Measurements from ENCODE around the gene TTPAL.

The TTPAL gene

GRCh38 chr20:44494681-44495080 lies 19.0 kb downstream of the TTPAL start:
- no peaks in the 10 kb centered on the region for H3K27me3 Mint-ChIP-seq
- peak overlapping the region; percentile 81 for H3K27ac Mint-ChIP-seq
- peaks cover 15% of the 10 kb centered on the region for H3K36me3 Mint-ChIP-seq
- no peak overlapping the region for H3K4me3 Mint-ChIP-seq
- H3K9me3 Mint-ChIP-seq (ENCODE audit: low read depth), result no peaks in the 10 kb centered on the region
- H3K4me1 Mint-ChIP-seq (ENCODE audit: low read depth), result peaks cover 46% of the 10 kb centered on the region

- no peak overlapping the region for H3K4me3 Mint-ChIP-seq
- H3K4me1 Mint-ChIP-seq (ENCODE audit: low read depth), result peaks cover 42% of the 10 kb centered on the region
- no peaks in the 10 kb centered on the region for H3K27me3 Mint-ChIP-seq
- H3K9me3 Mint-ChIP-seq (ENCODE audit: low read depth), result no peaks in the 10 kb centered on the region
- peaks cover 14% of the 10 kb centered on the region for H3K36me3 Mint-ChIP-seq
- H3K27ac Mint-ChIP-seq, result peak overlapping the region; percentile 81
Measured at GRCh38 chr20:44495257-44495656, 19.6 kb downstream of the TTPAL start.

- Mint-ChIP-seq H3K4me1 (ENCODE audit: low read depth) (peaks cover 40% of the 10 kb centered on the region), H3K36me3 (peaks cover 12% of the 10 kb centered on the region), H3K27ac (peak overlapping the region; percentile 81), H3K9me3 (ENCODE audit: low read depth) (no peaks in the 10 kb centered on the region), H3K27me3 (no peaks in the 10 kb centered on the region), H3K4me3 (peak overlapping the region; percentile 8)
Measured at GRCh38 chr20:44495802-44496481, 20.3 kb downstream of the TTPAL start.

GRCh38 chr20:44496976-44497375 lies 21.3 kb downstream of the TTPAL start:
- Mint-ChIP-seq H3K36me3 (peaks cover 13% of the 10 kb centered on the region), H3K9me3 (ENCODE audit: low read depth) (no peaks in the 10 kb centered on the region), H3K4me1 (ENCODE audit: low read depth) (peaks cover 36% of the 10 kb centered on the region), H3K27me3 (no peaks in the 10 kb centered on the region), H3K4me3 (peak overlapping the region; percentile 19), H3K27ac (peak overlapping the region; percentile 83)

DNA sequence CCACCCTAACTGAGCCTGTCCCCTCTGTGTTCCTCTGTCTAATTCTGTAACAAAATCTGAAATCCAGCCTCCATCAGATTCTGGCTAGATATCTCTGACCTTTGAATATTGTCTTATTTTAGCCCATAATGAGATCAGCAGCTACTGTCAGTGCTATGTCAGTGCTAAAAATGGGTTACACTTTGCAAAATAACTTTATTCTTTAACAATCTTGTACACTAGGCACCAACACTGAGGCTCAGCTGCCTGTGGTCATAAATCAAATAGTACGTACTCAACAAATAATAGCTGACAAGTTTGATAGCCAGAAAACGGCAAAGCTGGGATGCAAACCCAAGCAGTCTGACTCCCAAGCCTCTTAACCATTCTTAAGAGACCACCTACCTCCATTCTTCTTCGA lies 22.1 kb downstream of the TTPAL start:
- Mint-ChIP-seq H3K36me3 (peaks cover 13% of the 10 kb centered on the region), H3K27me3 (no peaks in the 10 kb centered on the region), H3K4me1 (ENCODE audit: low read depth) (peaks cover 36% of the 10 kb centered on the region), H3K27ac (peak overlapping the region; percentile 30), H3K9me3 (ENCODE audit: low read depth) (no peaks in the 10 kb centered on the region), H3K4me3 (no peak overlapping the region)

DNA sequence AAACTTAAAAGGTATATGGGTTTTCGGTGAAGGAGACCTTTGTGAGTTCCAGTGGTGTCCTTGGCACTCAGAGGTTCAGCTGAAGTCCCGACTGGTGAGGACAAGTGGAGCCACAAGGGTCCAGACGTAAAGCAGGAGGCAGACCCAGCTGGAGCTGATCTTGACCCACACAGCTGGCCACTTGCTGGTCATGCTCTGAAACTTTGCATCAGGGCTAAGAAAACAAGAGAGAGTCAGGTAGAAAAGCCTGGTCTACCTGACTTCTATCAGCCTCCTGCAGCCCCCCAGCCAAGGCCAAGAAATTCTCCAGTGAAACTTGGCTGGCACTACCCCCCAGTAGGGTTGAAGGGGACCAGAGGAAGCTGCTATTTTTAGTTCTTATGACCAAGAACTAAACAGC lies 24.5 kb downstream of the TTPAL start:
- Mint-ChIP-seq H3K27me3 (no peaks in the 10 kb centered on the region), H3K27ac (peak overlapping the region; percentile 62), H3K36me3 (peaks cover 15% of the 10 kb centered on the region), H3K4me1 (ENCODE audit: low read depth) (peaks cover 26% of the 10 kb centered on the region), H3K4me3 (no peak overlapping the region), H3K9me3 (ENCODE audit: low read depth) (no peaks in the 10 kb centered on the region)

DNA sequence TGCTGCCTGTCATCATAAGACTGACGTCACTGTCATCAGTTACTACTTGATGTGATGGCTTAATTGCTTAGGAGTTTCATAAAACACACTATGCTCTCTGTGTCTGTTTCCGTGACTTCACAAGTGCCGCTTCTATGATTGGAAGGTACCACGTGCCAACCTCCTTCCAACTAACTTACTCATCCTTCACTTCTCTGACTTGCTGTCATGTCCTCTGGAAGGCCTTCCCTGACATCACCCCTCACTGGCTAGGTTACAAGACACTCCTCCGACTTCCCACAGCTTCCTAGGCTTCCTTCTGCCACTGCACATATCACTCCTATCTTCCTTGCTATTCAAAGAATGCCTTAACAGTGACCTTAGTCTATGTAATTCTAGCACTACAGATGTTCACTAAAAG lies 25.8 kb downstream of the TTPAL start:
- peaks cover 14% of the 10 kb centered on the region for H3K4me1 Mint-ChIP-seq (ENCODE audit: low read depth)
- peaks cover 13% of the 10 kb centered on the region for H3K36me3 Mint-ChIP-seq
- H3K27me3 Mint-ChIP-seq, result no peaks in the 10 kb centered on the region
- H3K9me3 Mint-ChIP-seq (ENCODE audit: low read depth), result no peaks in the 10 kb centered on the region
- H3K27ac Mint-ChIP-seq, result peak overlapping the region; percentile 13
- no peak overlapping the region for H3K4me3 Mint-ChIP-seq

DNA sequence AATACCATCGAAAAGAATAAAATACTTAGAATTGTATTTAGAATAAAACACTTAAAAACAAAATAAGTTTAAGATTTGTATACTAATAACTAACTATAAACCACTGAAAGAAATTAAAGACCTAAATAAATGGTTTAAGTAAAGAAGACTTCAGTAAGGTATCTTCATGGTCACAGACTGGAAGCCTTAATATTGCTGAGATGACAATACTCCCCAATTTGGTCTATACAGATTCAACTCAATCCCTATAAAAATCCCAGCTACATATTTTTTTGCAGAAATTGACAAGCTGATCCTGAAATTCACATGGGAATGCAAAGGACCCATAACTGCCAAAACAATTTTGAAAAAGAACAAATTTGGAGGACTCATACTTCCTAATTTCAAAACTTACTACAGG lies 27.3 kb downstream of the TTPAL start:
- peaks cover 2% of the 10 kb centered on the region for H3K4me1 Mint-ChIP-seq (ENCODE audit: low read depth)
- no peaks in the 10 kb centered on the region for H3K9me3 Mint-ChIP-seq (ENCODE audit: low read depth)
- peaks cover 13% of the 10 kb centered on the region for H3K36me3 Mint-ChIP-seq
- no peaks in the 10 kb centered on the region for H3K27me3 Mint-ChIP-seq
- no peak overlapping the region for H3K4me3 Mint-ChIP-seq
- no peak overlapping the region for H3K27ac Mint-ChIP-seq

DNA sequence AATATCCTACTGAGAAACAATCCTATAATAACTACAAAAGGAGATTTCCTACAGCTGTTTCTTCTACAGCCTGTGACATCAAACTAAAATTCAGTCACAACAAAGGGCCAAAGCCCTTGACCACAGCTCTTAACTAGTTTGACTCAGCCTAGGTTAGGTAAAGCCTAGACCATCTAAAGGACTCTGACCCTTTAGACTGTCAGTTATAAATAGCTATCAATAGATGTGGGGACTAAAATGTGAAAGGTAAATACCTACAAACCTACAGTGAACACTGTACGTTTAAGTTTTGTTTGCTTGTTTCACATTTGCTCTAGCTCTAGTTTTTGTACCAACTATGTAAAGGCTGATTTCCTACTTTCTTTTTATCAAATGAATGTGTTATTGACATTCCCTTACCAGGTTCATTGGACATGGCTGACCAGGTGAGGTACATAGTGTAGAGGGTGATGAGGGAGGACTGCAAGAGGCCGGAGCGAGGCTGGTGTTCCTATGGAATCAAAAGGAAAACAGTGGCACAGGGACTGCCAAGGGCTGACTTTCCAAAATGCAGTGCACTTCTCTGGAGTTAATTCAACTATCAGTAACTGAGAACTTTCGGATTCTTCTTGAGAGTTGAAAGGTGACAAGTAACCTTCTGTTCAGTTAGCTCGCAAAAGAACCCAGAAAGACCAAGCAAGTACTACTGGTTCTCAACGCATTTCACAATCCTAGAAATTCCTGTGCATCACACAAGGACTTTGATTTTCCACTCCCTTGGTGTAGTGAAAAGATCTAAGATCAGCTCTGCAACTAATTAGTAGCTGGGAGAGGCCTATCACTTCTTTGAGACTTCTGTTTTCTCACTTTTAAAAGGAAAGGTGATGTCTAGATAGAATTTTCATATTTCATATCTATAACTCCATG lies 29.0 kb downstream of the TTPAL start:
- H3K9me3 Mint-ChIP-seq (ENCODE audit: low read depth), result no peaks in the 10 kb centered on the region
- H3K4me3 Mint-ChIP-seq, result no peak overlapping the region
- no peaks in the 10 kb centered on the region for H3K27me3 Mint-ChIP-seq
- no peaks in the 10 kb centered on the region for H3K4me1 Mint-ChIP-seq (ENCODE audit: low read depth)
- peak overlapping the region; percentile 64 for H3K27ac Mint-ChIP-seq
- peaks cover 5% of the 10 kb centered on the region for H3K36me3 Mint-ChIP-seq

DNA sequence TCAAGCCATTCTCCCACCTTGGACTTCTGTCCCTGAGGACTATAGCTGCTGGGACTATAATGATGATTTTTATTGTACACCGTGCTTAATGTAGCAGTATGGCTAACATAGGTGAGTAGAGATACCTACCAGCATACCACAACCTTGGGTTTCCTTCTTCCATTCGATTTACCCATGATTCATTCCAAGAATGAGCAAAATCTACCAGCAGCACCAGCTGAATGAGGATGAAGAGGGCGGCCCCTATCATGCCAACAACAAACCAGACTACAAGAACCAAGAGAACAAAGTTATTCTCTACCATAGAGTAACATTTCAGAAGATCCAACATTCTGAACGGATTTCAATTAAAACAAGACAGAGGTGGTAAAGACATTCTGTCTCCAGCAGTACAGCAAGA lies 34.1 kb downstream of the TTPAL start:
- no peaks in the 10 kb centered on the region for H3K9me3 Mint-ChIP-seq (ENCODE audit: low read depth)
- H3K36me3 Mint-ChIP-seq, result no peaks in the 10 kb centered on the region
- H3K4me3 Mint-ChIP-seq, result no peak overlapping the region
- H3K4me1 Mint-ChIP-seq (ENCODE audit: low read depth), result peaks cover 18% of the 10 kb centered on the region
- H3K27ac Mint-ChIP-seq, result peak overlapping the region; percentile 77
- no peaks in the 10 kb centered on the region for H3K27me3 Mint-ChIP-seq

DNA sequence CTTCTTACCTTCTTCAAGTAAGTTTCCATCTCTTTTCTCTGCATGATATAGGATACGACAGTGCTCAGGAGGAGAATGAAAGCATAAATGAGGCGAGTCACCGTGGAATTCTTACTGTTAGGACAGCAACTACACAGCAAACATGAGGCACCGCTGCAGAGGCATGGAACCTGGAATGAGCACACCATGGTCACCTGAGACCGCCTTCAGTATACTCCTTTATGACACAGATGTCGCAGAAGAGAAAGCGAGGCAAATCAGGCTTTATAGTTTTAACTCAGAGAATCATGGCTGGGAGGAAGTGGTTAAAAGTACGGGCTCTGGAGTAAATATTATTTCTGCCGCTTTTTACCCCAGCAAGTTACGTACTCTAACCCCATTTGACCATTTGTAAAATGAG lies 38.2 kb downstream of the TTPAL start:
- peak overlapping the region; percentile 71 for H3K27ac Mint-ChIP-seq
- H3K27me3 Mint-ChIP-seq, result no peaks in the 10 kb centered on the region
- H3K4me3 Mint-ChIP-seq, result no peak overlapping the region
- H3K4me1 Mint-ChIP-seq (ENCODE audit: low read depth), result peaks cover 49% of the 10 kb centered on the region
- H3K9me3 Mint-ChIP-seq (ENCODE audit: low read depth), result no peaks in the 10 kb centered on the region
- no peaks in the 10 kb centered on the region for H3K36me3 Mint-ChIP-seq

DNA sequence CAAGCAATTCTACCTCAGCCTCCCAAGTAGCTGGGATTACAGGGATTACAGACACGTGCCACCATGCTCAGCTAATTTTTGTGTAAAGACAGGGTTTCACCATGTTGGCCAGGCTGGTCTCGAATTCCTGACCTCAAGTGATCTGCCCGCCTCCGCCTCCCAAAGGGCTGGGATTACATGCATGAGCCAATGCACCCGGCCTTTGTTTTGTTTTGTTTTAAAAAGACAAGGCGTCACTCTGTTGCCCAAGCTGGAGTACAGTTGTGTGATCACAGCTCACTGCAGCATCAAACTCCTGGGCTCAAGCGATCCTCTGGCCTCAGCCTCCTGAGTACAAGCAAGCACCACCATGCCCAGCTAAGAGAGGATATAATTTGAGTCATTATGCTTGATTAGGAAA lies 40.8 kb downstream of the TTPAL start:
- Mint-ChIP-seq H3K27me3 (no peaks in the 10 kb centered on the region), H3K9me3 (ENCODE audit: low read depth) (no peaks in the 10 kb centered on the region), H3K36me3 (no peaks in the 10 kb centered on the region), H3K4me1 (ENCODE audit: low read depth) (peaks cover 71% of the 10 kb centered on the region), H3K4me3 (no peak overlapping the region), H3K27ac (peak overlapping the region; percentile 74)

DNA sequence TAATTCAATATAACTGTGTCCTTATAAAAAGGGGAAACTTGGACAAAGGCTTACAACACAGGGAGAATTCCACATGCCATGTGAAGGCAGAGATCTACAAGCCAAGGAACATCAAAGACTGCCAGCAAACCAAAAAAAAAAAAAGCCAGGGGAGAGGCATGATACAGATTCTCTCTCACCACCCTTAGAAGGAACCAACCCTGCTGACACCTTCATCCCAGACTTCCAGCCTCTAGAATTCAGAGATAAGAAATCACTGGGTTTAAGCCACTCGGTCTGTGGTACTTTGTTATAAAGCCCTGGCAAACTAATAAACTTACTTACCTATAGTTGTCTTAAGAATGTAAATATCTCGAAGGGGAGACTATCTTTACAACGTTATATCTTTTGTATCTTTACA lies 41.8 kb downstream of the TTPAL start:
- H3K4me1 Mint-ChIP-seq (ENCODE audit: low read depth), result peaks cover 75% of the 10 kb centered on the region

DNA sequence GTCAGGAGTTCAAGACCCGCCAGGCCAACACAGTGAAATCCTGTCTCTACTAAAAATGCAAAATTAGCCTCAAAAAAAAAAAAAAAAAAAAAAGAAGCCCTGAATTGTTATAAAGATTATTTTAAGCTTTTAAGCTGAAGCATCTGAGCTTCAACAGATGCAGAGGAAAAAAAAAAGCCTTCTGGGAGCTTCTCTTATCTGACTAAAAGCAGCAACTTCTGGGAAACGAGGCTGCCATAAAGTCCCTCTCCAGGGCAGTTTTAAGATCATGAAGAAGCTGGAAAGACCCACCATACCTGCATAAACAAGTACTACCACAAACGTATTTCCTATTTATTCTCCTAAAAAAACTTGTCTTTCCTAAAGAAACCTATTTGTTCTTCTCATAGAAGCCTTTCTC lies 42.6 kb downstream of the TTPAL start:
- H3K36me3 Mint-ChIP-seq, result no peaks in the 10 kb centered on the region
- H3K4me3 Mint-ChIP-seq, result peak overlapping the region; percentile 24
- H3K27ac Mint-ChIP-seq, result peak overlapping the region; percentile 28
- H3K9me3 Mint-ChIP-seq (ENCODE audit: low read depth), result no peaks in the 10 kb centered on the region
- peaks cover 78% of the 10 kb centered on the region for H3K4me1 Mint-ChIP-seq (ENCODE audit: low read depth)
- no peaks in the 10 kb centered on the region for H3K27me3 Mint-ChIP-seq

More for the DNA sequence above, 41.8 kb downstream of the TTPAL start:
- no peaks in the 10 kb centered on the region for H3K27me3 Mint-ChIP-seq
- no peaks in the 10 kb centered on the region for H3K36me3 Mint-ChIP-seq
- peak overlapping the region; percentile 17 for H3K4me3 Mint-ChIP-seq
- peak overlapping the region; percentile 74 for H3K27ac Mint-ChIP-seq
- no peaks in the 10 kb centered on the region for H3K9me3 Mint-ChIP-seq (ENCODE audit: low read depth)

DNA sequence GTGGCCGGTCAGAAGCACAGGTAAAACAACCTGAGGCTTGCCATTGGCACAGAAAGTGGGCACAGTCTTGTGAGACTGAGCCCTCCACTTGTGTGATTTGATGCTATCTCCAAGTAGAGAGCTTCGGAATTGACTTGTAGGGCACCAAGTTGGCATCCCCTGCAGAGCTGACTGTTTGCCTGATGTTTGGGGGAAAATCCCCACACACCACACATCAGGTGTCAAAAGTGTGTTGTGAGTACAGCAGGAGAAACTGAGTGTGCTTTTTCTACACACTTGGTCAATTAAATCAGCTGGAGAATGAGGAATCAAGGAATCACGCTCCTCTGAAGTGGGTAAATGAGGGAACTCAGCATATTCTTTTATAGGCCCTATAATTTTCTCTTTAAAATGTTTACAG lies 45.2 kb downstream of the TTPAL start:
- peak overlapping the region; percentile 93 for H3K27ac Mint-ChIP-seq
- peak overlapping the region; percentile 91 for H3K4me3 Mint-ChIP-seq
- H3K4me1 Mint-ChIP-seq (ENCODE audit: low read depth), result peaks cover 59% of the 10 kb centered on the region
- H3K36me3 Mint-ChIP-seq, result no peaks in the 10 kb centered on the region
- no peaks in the 10 kb centered on the region for H3K9me3 Mint-ChIP-seq (ENCODE audit: low read depth)
- H3K27me3 Mint-ChIP-seq, result no peaks in the 10 kb centered on the region

All from activated naive CD8-positive, alpha-beta T cell (primary cell).